ENCODE data around the gene DOCK9. TPM values are rescaled to one million over a fixed set of nuclear protein-coding genes. Genes with fewer than 3 reads are reported as not detected.

DOCK9 gene
- total and polyA plus RNA-seq, 2 donors (not counting 3 experiments of a cell fraction or from before 2014, with no cell fraction given) = 147 to 323 TPM

- intact Hi-C loops (cut with micrococcal nuclease) (no loop called here), dilution Hi-C loops (cut with MboI; ENCODE audit: extremely low pct_ligation_motif_present, low sequenced_read_pairs) (no loop called here)
- H3K4me2 ChIP-seq (ENCODE audit: insufficient read depth, low read length) = no peak overlapping the region
- no peaks in the 10 kb centered on the region for H3K79me2 ChIP-seq (ENCODE audit: control insufficient read depth, insufficient read depth, low read length)
- BruUV-seq (replicated peaks) = no TSS peak
- H3K9ac ChIP-seq (replicated peaks; ENCODE audit: extremely low read depth, insufficient read depth, low read length) = no peak overlapping the region
- H3K36me3 ChIP-seq (ENCODE audit: control insufficient read depth in 2 of 2, extremely low read depth in 1 of 2, insufficient read depth in 2 of 2, low read length in 2 of 2) = peaks cover 45 to 48% of the 10 kb centered on the region in 2 experiments
- no peaks in the 10 kb centered on the region for H4K20me1 ChIP-seq (replicated peaks; ENCODE audit: control insufficient read depth, extremely low read depth, insufficient read depth, low read length)
- DNase-seq (ENCODE audit: low read depth, low spot score) (no peak), FAIRE-seq (no peak)
- CTCF ChIA-PET = interaction anchor here (1.0 to 5.0 kb wide), 2 partner anchors 9 to 96 kb away, joined by 3 to 31 read pairs; no protein-coding TSS in a partner anchor
- H3K9me1 ChIP-seq (replicated peaks; ENCODE audit: control insufficient read depth, extremely low read depth, insufficient read depth, low read length) = no peaks in the 10 kb centered on the region
- POLR2A ChIA-PET = no interaction called here
- no peak overlapping the region for H3K4me3 ChIP-seq (replicated peaks in 1 of 3; ENCODE audit: insufficient read depth in 1 of 3, low read depth in 1 of 3, low read length in 3 of 3)
- TF ChIP-seq EZH2 (IDR thresholded peaks at IDR 0.05; ENCODE audit: borderline replicate concordance, low read depth, low read length, severe bottlenecking) = no peak
- no peak for TF ChIP-seq FOS (IDR thresholded peaks at IDR 0.05; ENCODE audit: borderline replicate concordance, insufficient read depth, low read length)
- no peak overlapping the region for H2AFZ ChIP-seq (ENCODE audit: low read depth, low read length)
- H3K27ac ChIP-seq (ENCODE audit: insufficient read depth, low read depth, low read length) = no peak overlapping the region
- no peaks in the 10 kb centered on the region for H3K9me3 ChIP-seq (replicated peaks; ENCODE audit: control insufficient read depth, insufficient read depth, low read length)
- no peaks in the 10 kb centered on the region for H3K4me1 ChIP-seq (ENCODE audit: control insufficient read depth, extremely low read depth, insufficient read depth, low read length)
- no peaks in the 10 kb centered on the region for H3K27me3 ChIP-seq (ENCODE audit: control insufficient read depth in 2 of 2, insufficient read depth in 2 of 2, low read length in 2 of 2)
Observed at GRCh38 chr13:98848746-98849145, 129.1 kb downstream of the DOCK9 start.

GRCh38 chr13:98847780-98848179 lies 130.1 kb downstream of the DOCK9 start:
- Histone ChIP-seq H4K20me1 (replicated peaks; ENCODE audit: control insufficient read depth, extremely low read depth, insufficient read depth, low read length) (no peaks in the 10 kb centered on the region), H3K79me2 (ENCODE audit: control insufficient read depth, insufficient read depth, low read length) (no peaks in the 10 kb centered on the region), H3K4me3 (replicated peaks in 1 of 3; ENCODE audit: insufficient read depth in 1 of 3, low read depth in 1 of 3, low read length in 3 of 3) (no peak overlapping the region), H3K4me1 (ENCODE audit: control insufficient read depth, extremely low read depth, insufficient read depth, low read length) (peaks cover 4% of the 10 kb centered on the region), H3K27ac (ENCODE audit: insufficient read depth, low read depth, low read length) (no peak overlapping the region), H3K27me3 (ENCODE audit: control insufficient read depth in 2 of 2, insufficient read depth in 2 of 2, low read length in 2 of 2) (no peaks in the 10 kb centered on the region), H3K36me3 (ENCODE audit: control insufficient read depth in 2 of 2, extremely low read depth in 1 of 2, insufficient read depth in 2 of 2, low read length in 2 of 2) (peaks cover 39 to 43% of the 10 kb centered on the region in 2 experiments), H3K9me3 (replicated peaks; ENCODE audit: control insufficient read depth, insufficient read depth, low read length) (no peaks in the 10 kb centered on the region), H3K9ac (replicated peaks; ENCODE audit: extremely low read depth, insufficient read depth, low read length) (no peak overlapping the region), H3K4me2 (ENCODE audit: insufficient read depth, low read length) (no peak overlapping the region), H2AFZ (ENCODE audit: low read depth, low read length) (no peak overlapping the region), H3K9me1 (replicated peaks; ENCODE audit: control insufficient read depth, extremely low read depth, insufficient read depth, low read length) (no peaks in the 10 kb centered on the region)
- BruUV-seq (replicated peaks) = no TSS peak
- ChIA-PET POLR2A (no interaction called here), CTCF (no interaction called here)
- intact Hi-C loops (cut with micrococcal nuclease) = no loop called here
- dilution Hi-C loops (cut with MboI; ENCODE audit: extremely low pct_ligation_motif_present, low sequenced_read_pairs) = no loop called here
- DNase-seq (ENCODE audit: low read depth, low spot score) = no peak
- FAIRE-seq = no peak
- no peak for TF ChIP-seq JUN (IDR thresholded peaks at IDR 0.05; ENCODE audit: borderline replicate concordance, insufficient read depth, insufficient read length, low read depth)
- TF ChIP-seq MYC (IDR thresholded peaks at IDR 0.05; ENCODE audit: low read depth, low read length) = no peak
- no peak for TF ChIP-seq GATA2 (IDR thresholded peaks at IDR 0.05; ENCODE audit: insufficient read depth, insufficient read length, low read depth, low read length)
- no peak for TF ChIP-seq POLR2AphosphoS5 (IDR thresholded peaks at IDR 0.05; ENCODE audit: insufficient read depth, low read depth, low read length)
- TF ChIP-seq CTCF (IDR thresholded peaks at IDR 0.05; ENCODE audit: extremely low read depth in 1 of 2, insufficient read depth in 1 of 2, low read depth in 1 of 2, low read length in 2 of 2) = no peak
- no peak for TF ChIP-seq POLR2A (IDR thresholded peaks at IDR 0.05; ENCODE audit: low read depth, low read length)
- no peak for TF ChIP-seq FOS (IDR thresholded peaks at IDR 0.05; ENCODE audit: borderline replicate concordance, insufficient read depth, low read length)
- no peak for TF ChIP-seq MAX (IDR thresholded peaks at IDR 0.05; ENCODE audit: insufficient read depth, insufficient read length)
- TF ChIP-seq EZH2 (IDR thresholded peaks at IDR 0.05; ENCODE audit: borderline replicate concordance, low read depth, low read length, severe bottlenecking) = no peak

All from endothelial cell of umbilical vein (primary cell).